NCI-H2107 (cell line): Measurements from ENCODE around the gene RPN1.
A peak's percentile ranks its signal among the peaks of the same experiment; 100 is the strongest.

ENCODE experiments used
- DNase-seq: peaks from one replicate; lab custom pipeline; 2025; lab: John Stamatoyannopoulos, UW

Gene RPN1

DNA sequence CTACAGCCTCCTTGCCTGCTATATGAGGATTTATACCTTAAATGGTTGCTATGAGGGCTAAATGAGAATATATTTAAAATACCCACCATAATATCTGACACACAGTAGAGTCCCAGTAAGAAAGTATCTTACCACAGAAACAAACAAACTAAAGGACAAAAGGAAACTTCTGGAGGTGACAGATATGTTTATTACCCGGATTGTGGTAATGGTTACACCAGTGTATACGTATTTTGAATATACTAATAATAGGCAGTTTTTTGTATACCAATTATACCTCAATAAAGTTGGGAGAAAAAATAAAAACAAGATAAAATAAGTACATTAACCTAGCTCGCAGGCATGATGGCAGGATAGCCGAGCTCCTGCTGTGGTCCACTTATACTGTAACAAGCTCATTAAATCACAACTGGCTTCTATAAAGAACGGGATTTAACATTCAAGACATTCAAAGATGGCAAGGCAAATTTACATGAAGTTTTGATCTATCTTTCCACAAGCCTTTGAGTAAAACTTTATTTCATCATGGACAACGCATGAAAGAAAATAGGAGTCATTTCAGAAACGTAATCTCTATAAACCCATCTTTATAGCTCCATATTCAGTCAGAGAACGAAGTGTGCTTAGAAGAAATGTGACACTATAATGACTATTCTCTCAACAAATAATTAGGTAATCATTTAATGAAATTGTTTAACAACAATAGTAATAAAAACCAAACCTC, 1.5 kb downstream of the RPN1 start:
- no peak for DNase-seq

- no peak for DNase-seq
Measured at GRCh38 chr3:128648402-128648801, 2.2 kb downstream of the RPN1 start.

GRCh38 chr3:128647307-128647706, 3.3 kb downstream of the RPN1 start:
- no peak for DNase-seq

- no peak for DNase-seq
Measured at GRCh38 chr3:128634075-128634611, 16.5 kb downstream of the RPN1 start.

- DNase-seq, result no peak
Measured at GRCh38 chr3:128632301-128632700, 18.3 kb downstream of the RPN1 start.

- DNase-seq, result no peak
Measured at GRCh38 chr3:128629936-128630335, 20.7 kb downstream of the RPN1 start.

- DNase-seq, result no peak
Measured at GRCh38 chr3:128625409-128625945, 25.1 kb downstream of the RPN1 start.

- DNase-seq, result no peak
Measured at GRCh38 chr3:128624526-128625138, 26.0 kb downstream of the RPN1 start.

DNA sequence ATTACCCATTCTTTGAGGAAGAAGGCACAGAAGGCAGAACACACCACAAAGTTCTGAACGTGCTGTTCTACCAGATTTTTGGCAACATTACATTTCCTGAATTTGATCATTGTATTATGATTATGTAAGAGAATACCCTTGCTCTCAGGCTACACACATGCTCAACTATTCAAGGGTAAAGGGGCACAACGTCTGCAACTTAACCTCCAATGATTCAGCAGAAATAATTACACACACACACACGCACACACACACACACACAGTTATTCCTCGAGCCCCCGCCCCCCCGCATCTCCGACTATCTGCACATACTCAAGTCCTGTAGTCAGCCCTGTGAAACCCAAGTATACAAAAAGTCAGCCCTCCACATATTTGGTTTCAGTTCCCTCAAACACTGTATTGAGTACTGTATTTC, 26.8 kb downstream of the RPN1 start:
- no peak for DNase-seq

GRCh38 chr3:128621931-128622330, 28.7 kb downstream of the RPN1 start:
- no peak for DNase-seq

DNA sequence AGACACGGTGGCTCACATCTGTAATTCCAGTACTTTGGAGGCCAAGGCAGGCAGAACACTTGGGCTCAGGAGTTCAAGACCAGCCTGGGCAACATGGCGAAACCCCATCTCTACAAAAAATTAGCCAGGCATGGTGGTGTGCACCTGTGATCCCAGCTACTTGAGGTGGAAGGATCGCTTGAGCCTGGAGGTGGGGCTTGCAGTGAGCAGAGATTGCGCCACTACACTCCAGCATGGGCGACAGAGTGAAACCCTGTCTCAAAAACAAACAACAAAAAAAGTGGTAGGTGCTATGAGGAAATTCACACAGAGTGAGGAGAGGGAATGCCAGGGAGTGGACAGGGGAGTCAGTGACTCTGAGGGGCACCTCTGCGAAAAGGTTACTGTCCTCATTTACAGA, 29.4 kb downstream of the RPN1 start:
- no peak for DNase-seq

DNA sequence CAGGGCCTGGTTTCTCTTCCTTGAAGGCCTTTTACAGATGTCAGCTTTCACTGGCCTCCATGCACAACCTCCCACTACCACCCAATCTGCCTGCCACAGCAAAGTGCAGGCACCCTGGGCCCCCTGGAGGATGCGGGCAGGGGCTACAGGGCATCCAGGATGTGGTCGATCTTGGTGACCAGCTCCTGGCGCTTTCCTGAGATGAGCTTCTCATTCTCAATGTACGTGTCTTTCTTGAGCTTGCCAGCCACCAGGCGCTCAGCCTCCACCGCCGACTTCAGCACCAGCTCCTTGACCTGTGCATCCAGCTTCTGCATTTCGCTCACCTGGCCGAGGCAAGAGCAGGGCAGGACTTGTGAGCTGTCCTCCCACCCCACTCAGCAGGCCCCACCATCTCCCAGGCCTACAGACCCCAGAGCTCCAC, 30.3 kb downstream of the RPN1 start:
- DNase-seq, result no peak

DNA sequence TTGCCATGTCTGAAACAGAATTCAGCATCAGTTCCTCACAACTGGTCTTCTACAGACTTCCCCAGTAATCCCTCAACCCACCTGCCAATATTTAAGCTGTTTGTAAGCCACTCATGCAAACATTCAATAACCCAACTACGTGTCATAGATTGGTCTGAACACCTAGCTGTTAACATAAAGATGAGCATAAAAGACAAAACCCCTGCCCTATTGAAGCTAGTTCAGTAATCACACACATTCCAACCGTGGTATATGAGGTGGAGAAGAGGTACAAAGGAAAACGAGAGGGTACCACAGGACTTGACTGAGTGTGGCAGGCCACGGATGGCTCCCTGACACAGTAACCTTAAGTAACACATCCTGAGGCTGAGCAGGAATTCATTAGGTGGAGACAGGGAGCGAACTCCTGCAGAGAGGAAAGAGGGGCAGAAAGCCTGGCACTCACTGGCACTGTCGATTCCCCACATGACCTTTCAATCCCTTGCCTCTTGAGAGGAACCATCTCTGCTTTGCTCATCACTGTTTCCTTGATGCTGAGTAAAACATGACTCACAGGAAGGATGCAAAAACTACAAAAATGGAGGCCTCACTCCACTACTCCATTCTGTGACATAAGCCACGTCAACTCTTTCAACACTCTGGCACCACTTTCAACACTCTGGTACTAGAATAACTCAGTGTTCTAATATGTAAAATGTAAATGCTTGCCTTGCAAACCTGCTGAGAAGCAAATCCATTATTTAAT, 31.3 kb downstream of the RPN1 start:
- DNase-seq, result no peak

GRCh38 chr3:128618398-128618726, 32.3 kb downstream of the RPN1 start:
- DNase-seq, result no peak

DNA sequence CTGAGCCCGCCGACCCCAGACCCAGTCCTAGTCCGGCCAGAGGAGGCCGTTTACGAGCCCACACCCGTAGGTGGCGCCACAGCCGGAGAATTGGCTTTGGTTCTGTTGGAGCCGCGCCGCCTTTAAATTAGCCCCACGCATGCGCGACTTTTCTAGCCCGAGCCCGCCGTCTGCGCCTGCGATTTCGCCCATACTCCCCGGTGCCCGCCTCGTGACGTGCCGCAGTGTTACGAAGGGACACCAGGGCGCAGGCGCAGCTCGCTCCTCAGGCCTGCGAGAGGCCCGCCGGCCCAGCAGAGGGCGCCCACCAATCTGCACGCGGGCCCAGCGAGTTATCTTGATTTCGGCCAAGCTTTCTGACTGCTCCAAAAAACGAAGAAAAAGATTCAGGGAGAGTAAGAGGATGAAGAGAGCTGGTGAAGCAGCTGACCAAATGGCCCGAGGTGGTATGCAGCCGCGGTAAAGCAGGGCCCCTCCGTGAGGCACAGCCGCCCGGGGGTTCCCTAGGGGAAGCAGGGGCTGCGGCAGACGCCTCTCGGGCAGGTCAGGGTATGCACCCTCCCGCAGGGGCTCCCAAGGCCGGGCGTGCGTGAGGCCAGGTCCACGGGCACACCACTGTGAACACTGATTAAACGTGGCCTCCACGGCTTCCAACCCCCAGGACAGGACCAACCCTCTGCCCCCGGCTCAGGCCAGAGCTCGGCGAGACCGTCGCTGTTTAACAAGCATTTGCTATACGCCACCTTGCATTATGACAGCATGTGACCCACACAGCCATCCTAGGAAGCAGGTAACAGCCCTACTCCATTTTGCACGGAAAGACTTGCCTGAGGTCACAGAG, 32.8 kb downstream of the RPN1 start:
- peak; percentile 99 for DNase-seq

DNA sequence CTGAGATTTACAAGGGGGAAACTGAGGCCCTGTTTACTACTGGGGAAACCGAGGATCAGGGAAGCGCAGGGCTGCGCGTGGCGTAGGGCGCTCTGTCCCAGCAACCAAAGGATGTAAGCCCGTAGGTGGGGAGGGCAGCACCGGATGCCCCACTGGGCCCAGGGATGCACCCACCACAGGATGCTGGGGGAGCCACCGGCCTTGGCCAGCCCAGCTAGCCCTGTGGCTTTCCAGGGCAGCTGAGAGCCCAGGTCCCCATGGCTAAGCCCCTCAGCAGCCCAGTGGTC, 33.4 kb downstream of the RPN1 start:
- no peak for DNase-seq

GRCh38 chr3:128616516-128617269, 33.9 kb downstream of the RPN1 start:
- no peak for DNase-seq

DNA sequence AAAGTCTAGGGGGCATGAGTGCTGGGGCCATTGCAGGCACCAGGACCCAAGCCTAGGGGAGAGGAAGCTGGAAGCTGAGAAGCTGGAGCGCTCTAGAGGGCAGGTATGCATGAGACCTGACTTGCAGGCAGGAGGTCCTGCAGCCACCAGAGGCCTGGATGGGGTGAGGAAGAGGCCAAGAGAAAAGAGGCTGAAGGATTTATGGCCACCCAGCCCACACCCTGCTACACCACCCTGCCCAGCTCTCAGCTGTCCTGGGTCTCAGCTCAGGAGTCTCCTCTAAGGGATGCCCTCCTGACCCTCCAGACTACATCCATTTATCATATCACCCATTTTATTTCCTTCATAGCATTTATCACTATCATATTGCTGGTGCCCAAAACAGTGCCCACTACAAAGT, 36.5 kb downstream of the RPN1 start:
- no peak for DNase-seq

DNA sequence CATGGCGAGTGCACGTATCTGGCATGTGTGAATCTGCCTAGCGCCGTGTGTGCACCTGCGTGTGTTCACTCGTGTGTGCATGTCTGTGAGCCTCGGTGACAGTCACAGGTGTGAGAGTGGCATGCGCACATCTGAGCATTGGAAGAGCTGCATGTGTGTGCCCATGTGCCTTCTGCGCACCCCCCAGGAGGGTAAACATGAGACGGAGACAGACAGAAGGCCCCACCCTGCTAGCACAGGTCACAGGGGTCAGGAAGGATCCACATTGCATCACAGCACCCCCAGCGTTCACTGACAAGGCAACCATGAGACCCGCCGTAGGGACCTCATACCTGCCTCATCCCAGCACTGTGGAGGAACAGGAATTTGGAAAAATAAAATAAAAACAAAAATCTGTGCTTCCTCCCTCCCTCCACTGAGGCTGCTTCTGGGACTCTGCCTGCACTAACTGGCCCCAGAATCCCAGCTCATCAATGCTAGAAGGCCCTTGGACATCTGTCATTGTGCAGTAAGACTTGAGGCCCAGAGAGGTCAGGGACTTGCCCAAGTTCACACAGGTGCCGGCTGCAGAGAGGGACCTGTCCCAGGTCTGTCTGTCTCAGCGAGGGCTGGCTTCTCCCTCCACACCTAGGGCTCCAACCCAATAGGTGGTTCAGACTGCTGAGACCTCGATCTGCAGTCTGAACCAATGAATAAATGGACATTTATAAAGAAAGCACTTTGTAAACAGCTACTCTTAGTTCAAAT, 37.4 kb downstream of the RPN1 start:
- no peak for DNase-seq

GRCh38 chr3:128610451-128611070, 40.1 kb downstream of the RPN1 start:
- DNase-seq, result no peak
